ENCODE data around the gene UCP3. TPM values are rescaled to one million over a fixed set of nuclear protein-coding genes. Genes with fewer than 3 reads are reported as not detected.
"Not testable (repeated sequence)": the region's sequence is repeated elsewhere in the genome, so short reads cannot be mapped to it uniquely, and the experiment has no call there.

The UCP3 gene
- total RNA-seq, 1 donor from 2014 or later, result 2.6 TPM

DNA sequence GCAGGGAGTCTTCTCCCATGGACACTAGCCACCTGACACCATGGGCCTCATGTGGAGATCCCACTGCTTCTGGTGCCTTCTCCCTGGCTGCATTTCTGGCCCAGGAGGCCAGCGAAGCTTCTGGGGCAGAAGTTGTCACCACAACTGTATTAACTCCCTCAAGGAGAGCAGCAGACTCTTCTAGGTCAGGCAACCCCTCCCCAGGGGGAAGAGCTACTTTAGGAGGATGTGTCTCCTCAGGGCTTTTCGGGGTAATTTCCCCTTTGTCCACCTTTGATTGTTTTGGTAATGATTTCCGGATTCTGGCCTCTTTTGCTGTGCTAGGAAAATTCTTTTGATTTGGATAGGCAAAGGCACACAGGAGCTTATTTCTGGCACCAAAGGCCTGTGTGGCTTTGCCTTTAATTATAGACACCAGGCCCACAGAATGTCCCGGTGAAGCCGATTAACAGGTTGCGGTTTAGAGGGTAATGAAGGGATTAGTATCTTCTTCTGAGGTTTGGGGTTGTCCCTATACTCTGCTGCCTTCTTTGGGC is 17.3 kb downstream of the UCP3 start:
- Mint-ChIP-seq H3K27me3 (ENCODE audit: low read depth) (no peaks in the 10 kb centered on the region), H3K27ac (no peak overlapping the region), H3K4me1 (ENCODE audit: low read depth) (peaks cover 23% of the 10 kb centered on the region), H3K4me3 (ENCODE audit: low read depth) (no peak overlapping the region), H3K36me3 (ENCODE audit: low read depth) (no peaks in the 10 kb centered on the region), H3K9me3 (no peaks in the 10 kb centered on the region)
- intact Hi-C loops (cut with micrococcal nuclease), result no loop called here
- no peak for DNase-seq (ENCODE audit: low spot score)

DNA sequence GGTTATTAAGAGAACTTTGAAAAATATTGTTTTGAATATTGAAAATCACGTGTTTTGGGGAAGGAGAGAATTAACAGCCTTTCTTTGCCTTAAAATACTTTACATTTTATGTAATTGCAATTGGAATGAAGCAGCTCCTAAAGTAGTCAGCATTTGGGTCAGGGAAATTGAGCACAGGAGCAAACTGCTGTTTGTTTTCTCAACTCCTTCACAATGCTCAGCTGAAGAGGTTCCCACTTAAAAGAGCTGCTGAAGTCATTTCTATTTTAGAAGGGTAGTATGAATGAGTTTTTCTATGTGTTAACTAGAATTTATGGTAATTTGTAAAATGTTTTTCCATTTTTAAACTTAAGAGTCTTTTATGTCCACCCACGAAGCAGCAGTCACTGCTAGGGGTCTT is 18.2 kb downstream of the UCP3 start:
- H3K4me1 Mint-ChIP-seq (ENCODE audit: low read depth), result peaks cover 18% of the 10 kb centered on the region
- DNase-seq (ENCODE audit: low spot score), result no peak
- intact Hi-C loops (cut with micrococcal nuclease), result no loop called here
- no peak overlapping the region for H3K4me3 Mint-ChIP-seq (ENCODE audit: low read depth)
- H3K27me3 Mint-ChIP-seq (ENCODE audit: low read depth), result no peaks in the 10 kb centered on the region
- no peaks in the 10 kb centered on the region for H3K9me3 Mint-ChIP-seq
- no peak overlapping the region for H3K27ac Mint-ChIP-seq
- no peaks in the 10 kb centered on the region for H3K36me3 Mint-ChIP-seq (ENCODE audit: low read depth)

DNA sequence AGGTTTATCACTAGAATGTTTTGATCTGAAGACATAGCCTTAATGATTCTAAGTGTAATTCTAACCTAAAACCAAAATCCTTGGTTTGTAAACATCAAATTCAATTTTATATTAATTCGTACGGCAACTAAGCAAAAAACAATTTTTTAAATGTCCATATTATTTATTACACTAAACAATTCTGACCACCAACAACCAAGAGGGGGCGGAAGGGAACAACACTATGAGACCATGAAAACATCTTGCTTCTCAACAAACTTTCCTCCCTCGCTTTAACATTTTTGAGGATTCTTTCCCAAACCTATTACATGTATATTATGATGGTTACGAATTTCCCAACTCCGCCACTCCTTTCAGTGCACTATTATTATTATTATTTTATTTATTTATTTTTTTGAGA is 19.7 kb downstream of the UCP3 start:
- Mint-ChIP-seq H3K4me1 (ENCODE audit: low read depth) (peaks cover 17% of the 10 kb centered on the region), H3K27ac (no peak overlapping the region), H3K27me3 (ENCODE audit: low read depth) (no peaks in the 10 kb centered on the region), H3K36me3 (ENCODE audit: low read depth) (no peaks in the 10 kb centered on the region), H3K4me3 (ENCODE audit: low read depth) (no peak overlapping the region), H3K9me3 (no peaks in the 10 kb centered on the region)
- intact Hi-C loops (cut with micrococcal nuclease), result no loop called here
- no peak for DNase-seq (ENCODE audit: low spot score)

DNA sequence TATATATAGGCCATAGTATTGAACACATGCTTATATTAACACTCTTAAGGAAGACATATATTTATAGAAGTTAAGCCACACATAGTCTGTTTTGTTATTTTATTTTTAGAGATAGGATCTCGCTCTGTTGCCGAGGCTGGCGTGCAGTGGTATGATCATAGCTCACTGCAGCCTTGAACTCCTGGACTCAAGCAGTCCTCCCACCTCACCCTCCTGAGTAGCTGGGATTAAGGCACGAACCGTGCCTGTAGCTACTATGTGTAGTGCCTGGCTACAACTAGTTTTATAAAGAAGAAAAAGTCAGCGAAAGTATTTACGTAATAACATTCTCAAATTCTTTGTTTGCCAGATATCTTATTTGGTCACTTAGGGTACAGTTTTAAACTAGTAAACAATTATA is 20.7 kb downstream of the UCP3 start:
- no peaks in the 10 kb centered on the region for H3K36me3 Mint-ChIP-seq (ENCODE audit: low read depth)
- no peak overlapping the region for H3K4me3 Mint-ChIP-seq (ENCODE audit: low read depth)
- DNase-seq (ENCODE audit: low spot score), result no peak
- H3K27ac Mint-ChIP-seq, result no peak overlapping the region
- peaks cover 25% of the 10 kb centered on the region for H3K4me1 Mint-ChIP-seq (ENCODE audit: low read depth)
- intact Hi-C loops (cut with micrococcal nuclease), result no loop called here
- no peaks in the 10 kb centered on the region for H3K27me3 Mint-ChIP-seq (ENCODE audit: low read depth)
- no peaks in the 10 kb centered on the region for H3K9me3 Mint-ChIP-seq

DNA sequence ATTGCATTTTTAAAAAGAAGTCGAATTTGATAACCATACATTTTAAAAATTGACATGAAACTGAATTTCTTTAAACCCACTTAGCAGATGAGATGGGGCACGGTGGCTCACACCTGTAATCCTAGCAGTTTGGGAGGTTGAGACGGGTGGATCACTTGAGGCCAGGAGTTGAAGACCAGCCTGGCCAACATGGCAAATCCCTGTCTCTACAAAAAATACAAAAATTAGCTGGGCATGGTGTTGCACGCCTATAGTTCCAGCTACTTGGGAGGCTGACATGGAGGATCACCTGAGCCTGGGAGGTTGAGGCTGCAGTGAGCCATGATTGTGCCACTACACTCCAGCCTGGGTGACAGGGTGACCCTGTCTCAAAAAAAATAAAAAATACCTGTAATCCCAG is 23.2 kb downstream of the UCP3 start:
- intact Hi-C loops (cut with micrococcal nuclease); H3K4me3 Mint-ChIP-seq (ENCODE audit: low read depth); H3K9me3 Mint-ChIP-seq; DNase-seq (ENCODE audit: low spot score); H3K27me3 Mint-ChIP-seq (ENCODE audit: low read depth): not testable (repeated sequence)
- peak overlapping the region; percentile 46 for H3K27ac Mint-ChIP-seq
- peaks cover 20% of the 10 kb centered on the region for H3K4me1 Mint-ChIP-seq (ENCODE audit: low read depth)
- H3K36me3 Mint-ChIP-seq (ENCODE audit: low read depth), result peaks cover 20% of the 10 kb centered on the region

DNA sequence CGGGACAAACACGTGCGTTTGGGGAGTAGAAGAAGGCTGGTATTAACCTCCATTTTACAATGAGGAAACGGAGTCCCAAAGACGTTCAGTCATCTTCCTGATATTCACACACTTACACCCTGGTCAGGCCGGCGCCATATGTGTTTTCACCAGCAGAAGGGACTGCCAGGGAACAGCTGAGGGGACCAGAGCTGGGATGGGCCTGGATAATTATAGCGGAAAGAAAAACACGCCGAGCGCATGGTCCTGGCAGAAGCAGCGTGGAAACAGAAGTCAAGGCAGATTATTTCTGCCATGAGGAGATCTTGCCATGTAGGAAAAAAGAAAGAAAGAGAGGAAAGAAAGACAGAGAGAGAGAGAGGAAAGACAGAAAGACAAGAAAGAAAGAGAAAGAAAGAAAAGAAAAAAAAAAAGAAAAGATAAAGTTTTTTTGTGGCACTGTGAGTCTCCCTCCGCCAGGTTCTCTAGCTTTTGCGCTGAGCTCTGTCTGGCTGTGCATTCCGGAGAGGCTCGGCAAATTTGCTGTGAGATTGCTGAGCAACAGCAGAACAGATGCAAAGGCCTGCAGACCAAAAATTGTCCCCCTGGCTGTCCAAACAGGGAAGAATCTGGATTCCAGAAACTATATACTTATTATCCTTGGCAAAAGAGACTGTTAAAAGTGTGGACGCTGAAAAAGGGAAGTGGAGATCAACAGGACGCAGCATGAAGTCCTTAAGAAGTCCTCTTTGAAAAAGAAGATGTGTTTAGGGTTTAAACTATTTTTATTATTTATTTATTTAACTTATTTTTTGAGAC is 24.9 kb downstream of the UCP3 start:
- H3K27ac Mint-ChIP-seq, result peak overlapping the region; percentile 97
- H3K4me1 Mint-ChIP-seq (ENCODE audit: low read depth), result peaks cover 33% of the 10 kb centered on the region
- no peaks in the 10 kb centered on the region for H3K9me3 Mint-ChIP-seq
- H3K27me3 Mint-ChIP-seq (ENCODE audit: low read depth), result no peaks in the 10 kb centered on the region
- H3K36me3 Mint-ChIP-seq (ENCODE audit: low read depth), result peaks cover 37% of the 10 kb centered on the region
- DNase-seq (ENCODE audit: low spot score), result no peak
- intact Hi-C loops (cut with micrococcal nuclease), result loop anchor here (1.0 to 5.0 kb wide), 7 partner anchors 10 to 413 kb away; partner anchors contain the start of genes C2CD3, MRPL48, PGM2L1 and PPME1
- peak overlapping the region; percentile 100 for H3K4me3 Mint-ChIP-seq (ENCODE audit: low read depth)

DNA sequence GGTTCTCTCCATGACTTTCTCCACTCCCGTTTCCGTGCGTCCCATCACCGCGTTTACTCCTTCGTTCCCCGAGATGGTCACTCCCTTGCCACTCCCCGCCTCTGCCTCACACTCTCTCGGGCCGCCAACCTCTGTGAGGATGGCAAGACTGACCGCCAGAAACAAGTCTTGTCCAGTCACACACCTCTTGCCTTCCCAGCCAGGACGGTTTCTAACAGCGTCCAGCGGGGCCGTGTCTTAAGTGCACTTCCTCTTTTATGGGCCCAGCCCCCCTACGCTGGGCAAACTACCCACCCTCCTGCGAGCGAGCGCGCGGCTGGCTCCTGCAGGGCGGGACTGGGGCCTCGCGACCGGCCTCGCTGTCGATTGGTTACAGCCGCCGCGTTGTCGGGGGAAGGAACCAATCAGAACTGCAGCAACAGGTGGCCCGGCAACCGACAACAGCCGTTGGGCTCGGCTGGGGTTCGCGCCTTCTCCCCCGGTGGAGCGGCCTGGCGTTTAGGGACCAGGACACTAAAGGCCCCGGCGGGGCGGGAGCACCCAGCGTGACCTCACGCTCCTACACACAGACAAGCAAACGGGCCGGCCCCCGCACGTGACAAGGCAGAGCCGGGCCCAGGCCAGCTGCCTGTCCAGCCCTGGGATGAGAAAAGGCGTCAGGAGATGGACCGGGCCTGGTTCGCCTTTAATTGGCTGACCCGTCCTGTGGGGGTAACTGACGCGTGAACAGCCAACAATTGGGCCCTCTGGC is 25.7 kb downstream of the UCP3 start:
- Mint-ChIP-seq H3K4me3 (ENCODE audit: low read depth) (peak overlapping the region; percentile 100), H3K27me3 (ENCODE audit: low read depth) (no peaks in the 10 kb centered on the region), H3K9me3 (no peaks in the 10 kb centered on the region), H3K27ac (peak overlapping the region; percentile 97), H3K36me3 (ENCODE audit: low read depth) (peaks cover 45% of the 10 kb centered on the region), H3K4me1 (ENCODE audit: low read depth) (peaks cover 39% of the 10 kb centered on the region)
- peak; percentile 94 for DNase-seq (ENCODE audit: low spot score)
- intact Hi-C loops (cut with micrococcal nuclease), result loop anchor here (1.0 to 5.0 kb wide), 7 partner anchors 9 to 414 kb away; partner anchors contain the start of genes C2CD3, MRPL48, PGM2L1 and PPME1

DNA sequence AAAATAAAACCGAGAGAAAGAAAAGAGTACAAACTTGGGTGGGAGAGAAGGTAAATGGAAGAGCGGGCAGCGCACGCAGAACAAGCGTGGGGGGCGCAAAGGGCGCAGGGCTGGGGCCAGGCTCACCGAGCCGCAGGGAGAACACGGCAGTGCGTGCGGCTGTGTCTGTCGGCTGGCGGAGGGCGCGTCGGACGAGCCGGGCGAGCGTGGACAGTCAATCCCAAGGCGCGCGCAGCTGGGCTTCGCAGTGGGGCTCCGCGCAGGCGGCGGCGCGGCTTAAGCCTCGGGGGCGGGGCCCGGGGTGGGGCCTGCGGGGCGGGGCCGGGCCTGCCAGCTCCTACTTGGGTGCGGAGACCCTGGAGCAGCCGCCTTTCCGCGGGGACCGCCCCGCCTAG is 26.3 kb downstream of the UCP3 start, which contains the start of gene UCP2:
Gene UCP2, minus strand, starts transcription at position 249 of the 395 bp plus-strand sequence. CDS start 4,465 bp downstream, outside the sequence.
- peak; percentile 78 for DNase-seq (ENCODE audit: low spot score)
- Mint-ChIP-seq H3K36me3 (ENCODE audit: low read depth) (peaks cover 50% of the 10 kb centered on the region), H3K4me1 (ENCODE audit: low read depth) (peaks cover 41% of the 10 kb centered on the region), H3K27me3 (ENCODE audit: low read depth) (no peaks in the 10 kb centered on the region), H3K4me3 (ENCODE audit: low read depth) (peak within 1 kb of the TSS; percentile 100), H3K27ac (peak within 1 kb of the TSS; percentile 98), H3K9me3 (no peaks in the 10 kb centered on the region)
- intact Hi-C loops (cut with micrococcal nuclease), result loop anchor here (2.0 to 5.0 kb wide), 4 partner anchors 38 to 415 kb away; partner anchors contain the start of genes C2CD3, MRPL48, PGM2L1 and PPME1

DNA sequence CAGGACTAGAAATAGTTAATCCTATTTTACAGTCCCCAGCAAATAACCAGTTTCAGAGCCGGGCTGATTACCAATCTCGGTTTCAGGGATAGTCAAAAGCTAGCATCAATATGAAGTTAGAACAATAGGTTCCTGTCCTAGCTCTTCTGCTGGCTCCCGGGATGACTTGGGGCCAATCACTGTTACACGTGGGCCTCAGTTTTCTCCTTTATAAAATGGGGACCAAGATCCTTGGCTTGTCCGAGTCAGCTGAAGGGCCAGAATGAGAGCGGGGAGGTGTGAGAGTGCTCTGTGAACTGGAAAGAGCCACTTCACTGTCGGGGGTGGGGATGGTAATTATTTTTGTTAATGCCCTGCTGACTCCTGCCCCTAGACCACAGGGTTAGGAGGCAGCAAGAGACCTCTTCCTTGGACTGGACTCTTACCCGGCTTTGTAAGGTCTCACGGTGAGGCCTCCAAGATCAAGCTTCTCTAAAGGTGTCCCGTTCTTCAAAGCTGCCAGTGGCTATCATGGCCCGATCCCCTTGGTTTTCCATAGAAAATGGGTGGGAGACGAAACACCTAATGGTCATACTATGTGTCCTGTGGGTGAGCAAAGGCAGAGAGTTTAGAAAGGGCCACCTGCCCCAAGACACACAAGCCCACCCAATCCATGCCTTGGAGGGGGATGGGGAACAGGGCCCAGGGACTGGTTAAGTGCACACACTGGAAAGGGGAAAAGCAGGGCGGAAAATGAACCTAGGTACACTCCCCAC is 27.7 kb downstream of the UCP3 start:
- H3K4me1 Mint-ChIP-seq (ENCODE audit: low read depth), result peaks cover 51% of the 10 kb centered on the region
- no peak for DNase-seq (ENCODE audit: low spot score)
- H3K27me3 Mint-ChIP-seq (ENCODE audit: low read depth), result no peaks in the 10 kb centered on the region
- peak overlapping the region; percentile 100 for H3K4me3 Mint-ChIP-seq (ENCODE audit: low read depth)
- intact Hi-C loops (cut with micrococcal nuclease), result loop anchor here (5.0 kb wide), 2 partner anchors 194 to 416 kb away; partner anchors contain the start of genes MRPL48 and PGM2L1
- H3K27ac Mint-ChIP-seq, result peak overlapping the region; percentile 98
- H3K36me3 Mint-ChIP-seq (ENCODE audit: low read depth), result peaks cover 64% of the 10 kb centered on the region
- H3K9me3 Mint-ChIP-seq, result no peaks in the 10 kb centered on the region

DNA sequence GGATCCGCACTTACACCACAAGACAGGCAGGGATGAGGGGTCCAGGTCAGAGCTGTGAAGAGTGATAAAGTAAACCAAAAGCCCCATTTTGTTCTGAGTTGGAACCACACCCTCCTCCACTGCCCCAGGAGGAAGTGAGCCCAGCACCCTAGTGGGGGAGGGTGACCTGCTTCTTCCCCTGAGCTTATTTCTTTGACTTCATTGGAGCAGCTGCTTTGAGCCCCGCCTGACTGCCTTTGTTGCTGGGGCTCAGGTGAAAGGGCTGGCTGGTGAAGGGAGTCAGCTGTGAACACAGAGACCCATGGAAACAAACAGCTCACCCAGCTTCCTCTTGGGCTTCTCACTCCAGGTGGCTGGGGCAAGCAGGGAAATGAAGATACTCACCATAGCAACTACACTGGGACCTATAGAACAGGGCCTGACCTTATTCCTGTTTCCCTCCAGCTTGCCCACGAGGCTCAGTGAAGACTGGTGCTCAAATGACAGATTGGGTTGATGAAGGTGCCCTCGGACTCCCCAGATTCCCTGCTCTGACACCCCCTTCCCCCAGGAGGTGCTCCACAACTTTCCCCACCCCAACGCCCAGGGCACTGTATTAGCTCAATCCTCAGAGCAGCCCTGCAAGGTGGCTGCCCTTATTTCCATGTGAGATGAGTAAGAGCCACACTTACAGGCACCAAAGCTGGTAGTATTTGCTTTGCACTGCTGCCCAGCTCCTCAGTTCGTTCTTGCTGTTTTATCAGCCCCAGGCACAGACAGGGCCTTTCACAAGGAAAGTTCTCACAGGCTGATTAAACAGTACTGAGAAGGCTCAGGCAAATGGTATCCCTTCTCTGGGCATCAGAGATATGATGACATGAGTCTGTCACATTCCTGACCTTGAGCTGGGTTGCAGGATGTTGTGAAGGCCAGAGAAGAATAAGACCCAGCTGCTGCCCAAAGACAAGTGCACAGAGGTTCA is 28.6 kb downstream of the UCP3 start:
- Mint-ChIP-seq H3K4me1 (ENCODE audit: low read depth) (peaks cover 52% of the 10 kb centered on the region), H3K36me3 (ENCODE audit: low read depth) (peaks cover 73% of the 10 kb centered on the region), H3K9me3 (no peaks in the 10 kb centered on the region), H3K27ac (peak overlapping the region; percentile 98), H3K4me3 (ENCODE audit: low read depth) (peak overlapping the region; percentile 100), H3K27me3 (ENCODE audit: low read depth) (no peaks in the 10 kb centered on the region)
- intact Hi-C loops (cut with micrococcal nuclease), result loop anchor here (5.0 kb wide), 2 partner anchors 193 to 417 kb away; partner anchors contain the start of genes MRPL48 and PGM2L1
- peak; percentile 81 for DNase-seq (ENCODE audit: low spot score)

DNA sequence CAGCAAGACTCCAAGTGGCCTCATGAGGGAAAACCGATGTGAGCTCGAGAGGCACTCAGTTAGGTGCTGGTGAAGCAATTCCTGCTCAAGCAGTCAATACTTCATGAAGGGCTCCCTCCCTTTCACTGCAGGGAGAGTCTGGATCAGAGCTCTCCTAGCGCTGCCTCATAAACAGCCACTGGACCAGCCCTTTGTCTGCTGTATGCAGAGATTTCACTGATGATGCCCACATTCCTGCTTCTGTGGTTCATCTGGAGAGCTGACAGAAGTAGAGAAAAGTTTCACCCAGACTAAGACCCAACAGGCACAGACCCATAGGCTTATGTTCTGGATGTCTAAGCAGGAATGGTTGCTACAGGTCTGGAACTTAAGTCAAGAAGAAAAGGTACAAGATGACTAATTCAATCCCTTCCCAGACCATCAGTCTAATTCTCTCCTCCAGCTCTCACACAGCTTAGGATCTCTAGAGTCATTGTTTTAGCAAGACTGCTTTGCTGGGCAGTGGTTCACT is 30.3 kb downstream of the UCP3 start:
- Mint-ChIP-seq H3K4me3 (ENCODE audit: low read depth) (peak overlapping the region; percentile 73), H3K4me1 (ENCODE audit: low read depth) (peaks cover 55% of the 10 kb centered on the region), H3K36me3 (ENCODE audit: low read depth) (peaks cover 90% of the 10 kb centered on the region), H3K27me3 (ENCODE audit: low read depth) (no peaks in the 10 kb centered on the region), H3K9me3 (no peaks in the 10 kb centered on the region), H3K27ac (peak overlapping the region; percentile 83)
- DNase-seq (ENCODE audit: low spot score), result no peak
- intact Hi-C loops (cut with micrococcal nuclease), result no loop called here
